H1 (cell line): ENCODE measurements around the gene PCP4L1. TPM values are rescaled to one million over a fixed set of nuclear protein-coding genes. Genes with fewer than 3 reads are reported as not detected.

Source experiments
- CTCF ChIA-PET: fragments of 300-600 bp; sonication (Branson Sonifier 250); formaldehyde crosslinking; loops from one replicate; lab custom pipeline; 2021; ENCODE audit not compliant: partially characterized antibody; lab: Charles Lee
- POLR2A ChIA-PET: fragments of 300-600 bp; sonication (Branson Sonifier 250); formaldehyde crosslinking; loops from one replicate; lab custom pipeline; 2021; ENCODE audit warnings: inconsistent platforms; ENCODE audit not compliant: partially characterized antibody; lab: Charles Lee
- DNase-seq, 2 experiments: peaks; one replicate each; pipeline versions ENCODE4 v3.0.0 to v3.0.0-alpha.2; 2010 to 2022; ENCODE audit warnings: low spot score in 2 of 2, low read depth in 1 of 2, mixed read lengths in 1 of 2
- FAIRE-seq: peaks from 2 replicates; lab custom pipeline; 2011; peaks lifted over from hg19 to GRCh38; lab: Jason Lieb, UNC
- H2AFZ ChIP-seq: 2 replicates; pipeline ENCODE4 v1.8.1; 2012; ENCODE audit warnings: low read length, inconsistent platforms
- H2AK5ac ChIP-seq: 2 replicates; pipeline ENCODE4 v1.6.1; 2013; ENCODE audit warnings: low read depth, low read length
- H2BK120ac ChIP-seq: replicated peaks from 2 replicates; pipeline ENCODE3; 2013; ENCODE audit warnings: low read depth, low read length, inconsistent platforms
- H2BK12ac ChIP-seq: 2 replicates; pipeline ENCODE4 v1.6.1; 2013; ENCODE audit warnings: low read depth, low read length
- H2BK15ac ChIP-seq: 2 replicates; pipeline ENCODE4 v1.6.1; 2013; ENCODE audit warnings: low read length
- H2BK20ac ChIP-seq: 2 replicates; pipeline ENCODE4 v1.6.1; 2013; ENCODE audit warnings: low read length
- H2BK5ac ChIP-seq: 2 replicates; pipeline ENCODE4 v1.6.1; 2013; ENCODE audit warnings: low read depth, low read length
- H3K14ac ChIP-seq: 2 replicates; pipeline ENCODE4 v1.6.1; 2013; ENCODE audit warnings: inconsistent platforms; ENCODE audit not compliant: insufficient read length
- H3K18ac ChIP-seq: 2 replicates; pipeline ENCODE4 v1.6.1; 2013; ENCODE audit warnings: low read length; ENCODE audit errors: extremely low read depth
- H3K23ac ChIP-seq: 2 replicates; pipeline ENCODE4 v1.6.1; 2013; ENCODE audit warnings: inconsistent platforms; ENCODE audit not compliant: insufficient read length
- H3K23me2 ChIP-seq: 2 replicates; pipeline ENCODE4 v1.6.1; 2013; ENCODE audit warnings: low read depth, low read length
- H3K27ac ChIP-seq: 2 replicates; pipeline ENCODE4 v1.6.1; 2011; ENCODE audit warnings: low read depth, low read length, inconsistent platforms
- H3K27me3 ChIP-seq, 4 experiments: replicated peaks in 1 of 4; 1 replicate in 1 of 4; 2 replicates in 3 of 4; pipeline versions ENCODE4 v1.6.1 to v1.8.1; 2011 to 2013; ENCODE audit warnings: low read length in 3 of 4, mild to moderate bottlenecking in 3 of 4, inconsistent platforms in 2 of 4, mixed read lengths in 2 of 4, moderate library complexity in 1 of 4; ENCODE audit not compliant: control insufficient read depth in 3 of 4, insufficient read depth in 3 of 4; ENCODE audit errors: extremely low read depth in 1 of 4
- H3K36me3 ChIP-seq, 4 experiments: 2 replicates each; pipeline versions ENCODE4 v1.6.1 to v1.8.1; 2011 to 2013; ENCODE audit warnings: mild to moderate bottlenecking in 4 of 4, low read length in 3 of 4, moderate library complexity in 2 of 4, control low read depth in 1 of 4, inconsistent platforms in 1 of 4; ENCODE audit not compliant: insufficient read depth in 4 of 4, control insufficient read depth in 2 of 4
- H3K4ac ChIP-seq: replicated peaks from 2 replicates; pipeline ENCODE3; 2013; ENCODE audit warnings: low read length, low read depth, mixed read lengths, inconsistent platforms; ENCODE audit not compliant: insufficient read length
- H3K4me1 ChIP-seq, 4 experiments: replicated peaks in 1 of 4; 1 replicate in 1 of 4; 2 replicates in 3 of 4; pipeline versions ENCODE4 v1.6.1 to v1.8.1; 2011 to 2013; ENCODE audit warnings: low read length in 3 of 4, inconsistent platforms in 2 of 4, mixed read lengths in 1 of 4; ENCODE audit not compliant: insufficient read depth in 4 of 4, control insufficient read depth in 3 of 4
- H3K4me2 ChIP-seq, 2 experiments: 2 replicates each; pipeline versions ENCODE4 v1.6.1 to v1.8.1; 2011 to 2013; ENCODE audit warnings: low read depth in 2 of 2, low read length in 2 of 2, control low read depth in 1 of 2, inconsistent platforms in 1 of 2, mild to moderate bottlenecking in 1 of 2; ENCODE audit not compliant: insufficient read depth in 1 of 2
- H3K4me3 ChIP-seq, 4 experiments: fragments of 200-600, 300-600 bp in 1 of 4; sonication (generic), shearing (Covaris generic), sonication (Bioruptor Twin) in 1 of 4; 2 replicates each; pipeline versions ENCODE4 v1.5.1 to v1.8.1; 2011 to 2016; ENCODE audit warnings: low read length in 4 of 4, low read depth in 3 of 4, control low read depth in 2 of 4, inconsistent platforms in 2 of 4, mild to moderate bottlenecking in 2 of 4, mixed read lengths in 1 of 4, moderate library complexity in 1 of 4; ENCODE audit not compliant: insufficient read depth in 2 of 4; ENCODE audit errors: extremely low read depth in 1 of 4
- H3K56ac ChIP-seq: replicated peaks from 2 replicates; pipeline ENCODE3; 2013; ENCODE audit warnings: low read depth, mild to moderate bottlenecking, mixed read lengths, low read length, inconsistent platforms; ENCODE audit not compliant: insufficient read length
- H3K79me1 ChIP-seq: 2 replicates; pipeline ENCODE4 v1.6.1; 2013; ENCODE audit warnings: low read depth, low read length, control low read depth
- H3K79me2 ChIP-seq, 2 experiments: 2 replicates each; pipeline versions ENCODE4 v1.6.1 to v1.8.1; 2012 to 2013; ENCODE audit warnings: low read length in 2 of 2, mild to moderate bottlenecking in 2 of 2, inconsistent platforms in 1 of 2; ENCODE audit not compliant: insufficient read depth in 2 of 2, control insufficient read depth in 1 of 2
- H3K9ac ChIP-seq, 4 experiments: replicated peaks in 1 of 4; 1 replicate in 1 of 4; 2 replicates in 3 of 4; pipeline versions ENCODE4 v1.6.1 to v1.8.1; 2011 to 2013; ENCODE audit warnings: low read depth in 3 of 4, low read length in 3 of 4, control low read depth in 2 of 4, mild to moderate bottlenecking in 2 of 4, moderate library complexity in 2 of 4, inconsistent platforms in 1 of 4; ENCODE audit errors: extremely low read depth in 1 of 4
- H3K9me3 ChIP-seq, 2 experiments: 2 replicates each; pipeline versions ENCODE4 v1.6.1 to v1.8.1; 2012 to 2013; ENCODE audit warnings: mild to moderate bottlenecking in 2 of 2, moderate library complexity in 2 of 2, control low read depth in 1 of 2, inconsistent platforms in 1 of 2, low read depth in 1 of 2, low read length in 1 of 2, mixed read lengths in 1 of 2; ENCODE audit not compliant: insufficient read depth in 2 of 2
- H4K20me1 ChIP-seq, 2 experiments: replicated peaks in 1 of 2; 2 replicates each; pipeline versions ENCODE3 to v1.8.1; 2011 to 2013; ENCODE audit warnings: inconsistent platforms in 2 of 2, low read length in 2 of 2, mild to moderate bottlenecking in 1 of 2; ENCODE audit not compliant: insufficient read depth in 2 of 2, control insufficient read depth in 1 of 2
- H4K5ac ChIP-seq: 2 replicates; pipeline ENCODE4 v1.6.1; 2013; ENCODE audit warnings: low read length, low read depth, mixed read lengths, inconsistent platforms; ENCODE audit not compliant: insufficient read length
- H4K8ac ChIP-seq: 2 replicates; pipeline ENCODE4 v1.8.0; 2013; ENCODE audit warnings: mild to moderate bottlenecking, moderate library complexity, low read length, inconsistent platforms; ENCODE audit not compliant: insufficient read depth; ENCODE audit errors: extremely low read depth
- H4K91ac ChIP-seq: replicated peaks from 2 replicates; pipeline ENCODE3; 2013; ENCODE audit warnings: low read length, mixed read lengths, inconsistent platforms; ENCODE audit not compliant: insufficient read length
- ASH2L ChIP-seq: fragments of 200-600, 300-600 bp; sonication (generic); IDR thresholded peaks from one replicate; pipeline ENCODE4 v1.7.1; 2017; ENCODE audit warnings: low read length
- BCL11A ChIP-seq, 2 experiments: IDR thresholded peaks; one replicate each; pipeline ENCODE4 v1.6.1; 2011; ENCODE audit warnings: low read depth in 2 of 2, low read length in 2 of 2, mild to moderate bottlenecking in 2 of 2
- EGR1 ChIP-seq: IDR thresholded peaks from 2 replicates; pipeline ENCODE4 v1.6.1; 2011; ENCODE audit warnings: low read depth, low read length, borderline replicate concordance
- JUN ChIP-seq: IDR thresholded peaks from 2 replicates; pipeline ENCODE4 v1.6.1; 2011; ENCODE audit warnings: low read depth, mild to moderate bottlenecking, improper control_type of control experiment, low read length
- KDM1A ChIP-seq: fragments of 200-600, 300-600 bp; sonication (generic); IDR thresholded peaks from 2 replicates; pipeline ENCODE4 v1.7.1; 2016; ENCODE audit warnings: mild to moderate bottlenecking, low read length, borderline replicate concordance
- MAFK ChIP-seq: IDR thresholded peaks from 2 replicates; pipeline ENCODE4 v1.6.1; 2012; ENCODE audit warnings: low read depth, mild to moderate bottlenecking, improper control_type of control experiment, low read length
- POU5F1 ChIP-seq: IDR thresholded peaks from 2 replicates; pipeline ENCODE4 v1.6.1; 2011; ENCODE audit warnings: low read depth, mild to moderate bottlenecking, low read length, moderate library complexity
- RFX5 ChIP-seq: IDR thresholded peaks from 2 replicates; pipeline ENCODE4 v1.6.1; 2011; ENCODE audit warnings: low read depth, low read length, improper control_type of control experiment, borderline replicate concordance
- RXRA ChIP-seq: IDR thresholded peaks from 2 replicates; pipeline ENCODE4 v1.6.1; 2011; ENCODE audit warnings: low read depth, mild to moderate bottlenecking, low read length, moderate library complexity; ENCODE audit not compliant: insufficient read depth
- SIRT6 ChIP-seq: IDR thresholded peaks from one replicate; pipeline ENCODE4 v1.7.1; 2012; ENCODE audit warnings: low read length, inconsistent platforms
- WGBS, 2 experiments: shearing (Covaris generic) in 1 of 2; methylation state at CpG; one replicate each; pipeline versions ENCODE4 v1.1.6 to v1.1.7; 2013 to 2015; ENCODE audit warnings: low lambda C conversion rate in 2 of 2, mixed read lengths in 2 of 2, inconsistent platforms in 1 of 2, low coverage in 1 of 2, missing lambda C conversion rate in 1 of 2; ENCODE audit not compliant: insufficient replicate concordance in 2 of 2, insufficient coverage in 1 of 2, insufficient read length in 1 of 2; ENCODE audit errors: extremely low coverage in 1 of 2, missing lambda C conversion rate in 1 of 2; 5-methylcytosine and 5-hydroxymethylcytosine counted together
- polyA plus RNA-seq, 7 experiments: library from polyadenylated mRNA; depleted of rRNA in 3 of 7; stranded (reverse) in 5 of 7; unstranded in 2 of 7; fragments of >200 nt in 5 of 7; fragments of 200-250 nt in 2 of 7; gene quantifications; 1 replicate in 5 of 7; 2 replicates in 1 of 7; 4 replicates in 1 of 7; pipeline versions ENCODE4 v1.2.1 to v1.2.3, GENCODE V29; 2011 to 2013; ENCODE audit warnings: missing spikeins in 2 of 7, mixed read lengths in 2 of 7
- total RNA-seq: library from RNA; stranded (reverse); fragmentation: NEBNext Ultra II Directional; extraction: Animal tissue kit (Norgen Biotek cat#: 25700); gene quantifications from 2 replicates; pipeline ENCODE4 v1.2.1, GENCODE V29; 2021
- TF ChIP-seq, protein P1 (sequence below): IDR thresholded peaks from 2 replicates; pipeline ENCODE4 v1.6.1; 2011; ENCODE audit warnings: low read depth, mild to moderate bottlenecking, low read length; ENCODE audit not compliant: insufficient read depth

Gene PCP4L1
- total and polyA plus RNA-seq, 2 of the 8 experiments (the other 6 are each of a cell fraction or from before 2014, with no cell fraction given): 0.41 to 1.0 TPM

DNA sequence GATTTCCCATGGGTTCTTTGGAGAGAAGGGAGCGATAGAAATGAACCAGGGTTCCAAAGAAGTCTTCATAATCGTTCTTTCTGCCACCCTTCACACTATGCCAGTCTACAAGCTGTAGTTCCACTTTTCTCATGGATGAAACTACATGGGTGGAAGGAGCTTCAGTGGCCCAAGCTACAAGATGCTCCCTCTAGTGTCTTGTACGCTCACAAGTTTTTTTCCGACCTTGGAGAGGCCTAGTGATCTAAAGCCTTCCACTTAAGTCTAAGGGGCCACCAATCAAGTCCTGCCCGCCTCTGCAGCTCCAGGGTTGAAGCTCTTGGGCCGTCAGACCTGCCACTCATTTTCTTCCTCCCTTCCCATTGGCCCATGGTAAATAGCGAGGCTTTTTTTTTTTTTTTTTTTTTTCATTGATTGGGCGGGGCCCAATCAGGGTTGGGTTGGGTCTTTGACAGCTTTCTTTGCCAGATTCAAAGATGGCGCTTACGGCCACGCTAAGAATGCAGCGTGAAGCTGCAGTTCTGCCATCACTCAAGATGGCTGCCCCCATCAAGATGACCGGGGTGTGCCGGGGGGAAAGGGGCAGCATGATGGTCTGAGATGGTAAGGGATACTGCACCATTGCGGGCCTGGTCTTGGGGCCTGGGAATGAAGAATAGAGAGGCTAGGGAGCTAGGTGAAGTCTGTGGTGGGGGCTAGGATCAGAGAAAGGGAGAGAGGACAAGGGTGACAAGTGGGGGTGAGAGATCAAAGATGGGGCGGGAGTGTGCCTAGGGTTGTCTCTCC lies 32.8 kb upstream of the PCP4L1 start, which contains the start of gene TOMM40L:
Gene TOMM40L (plus strand): TSS at position 527 of the 786 bp plus-strand sequence. CDS start 430 bp downstream, outside the sequence.
- no peak within 1 kb of the TSS for H3K56ac ChIP-seq
- H3K4ac ChIP-seq: peak within 1 kb of the TSS; percentile 10
- 12% methylated on average over 14 of the region's 16 CpGs; no CpG with 5 or more reads in 1 of the 2 experiments for WGBS, 2 experiments
- H2BK120ac ChIP-seq: no peak within 1 kb of the TSS
- H3K23me2 ChIP-seq: peaks cover 8% of the 10 kb centered on the region
- H3K9ac ChIP-seq: peak within 1 kb of the TSS in 3 of 4 experiments; percentile 4 to 84 (median 41); a peak in 4 of 7 replicates
- H3K23ac ChIP-seq: no peak within 1 kb of the TSS
- H2AFZ ChIP-seq: peak within 1 kb of the TSS; percentile 83
- H3K14ac ChIP-seq: no peak within 1 kb of the TSS
- H3K4me2 ChIP-seq: peak within 1 kb of the TSS; percentile 87 to 94
- H3K4me1 ChIP-seq: peaks cover 2 to 6% (median 4%) of the 10 kb centered on the region in 4 experiments
- H2AK5ac ChIP-seq: no peak within 1 kb of the TSS
- ChIA-PET POLR2A (interaction anchor here (0.5 to 2.2 kb wide), 13 partner anchors 9 to 212 kb away, joined by 3 to 26 read pairs (median 4); partner anchors contain the start of genes NDUFS2 and PCP4L1), CTCF (interaction anchor here (0.6 to 23.7 kb wide), 25 partner anchors 9 to 202 kb away, joined by 3 to 427 read pairs (median 10); partner anchors contain the start of genes ADAMTS4, B4GALT3, FCER1G and NDUFS2)
- no peaks in the 10 kb centered on the region for H3K9me3 ChIP-seq
- peak within 1 kb of the TSS; percentile 87; the same call in 1 of the 2 replicates for H3K18ac ChIP-seq
- H3K27me3 ChIP-seq: 0 out of 7 replicates have a peak, but pooled peaks cover 0 to 2% (median 0%) of the 10 kb centered on the region in 4 experiments
- peak within 1 kb of the TSS; percentile 75 to 93 (median 83) for H3K4me3 ChIP-seq
- H4K91ac ChIP-seq: peak within 1 kb of the TSS; percentile 13
- peaks cover 0 to 10% (median 8%) of the 10 kb centered on the region in 4 experiments; a peak in 5 of 8 replicates for H3K36me3 ChIP-seq
- H4K20me1 ChIP-seq: no peaks in the 10 kb centered on the region
- no peaks in the 10 kb centered on the region for H3K79me2 ChIP-seq
- H3K27ac ChIP-seq: no peak within 1 kb of the TSS; the same call in 1 of the 2 replicates
- H2BK15ac ChIP-seq: peak within 1 kb of the TSS; percentile 95
- peak within 1 kb of the TSS; percentile 84; the same call in 1 of the 2 replicates for H4K8ac ChIP-seq
- peak within 1 kb of the TSS; percentile 66; the same call in 1 of the 2 replicates for H2BK5ac ChIP-seq
- DNase-seq (peak; percentile 86 to 96), FAIRE-seq (peak; percentile 57)
- peak within 1 kb of the TSS; percentile 23 for H4K5ac ChIP-seq
- no peaks in the 10 kb centered on the region for H3K79me1 ChIP-seq
- H2BK12ac ChIP-seq: peak within 1 kb of the TSS; percentile 60; the same call in 1 of the 2 replicates
- H2BK20ac ChIP-seq: 0 out of 2 replicates have a peak within 1 kb of the TSS, but pooled peaks have one; percentile 43
- TF ChIP-seq POU5F1 (no peak), RFX5 (no peak), EGR1 (no peak), MAFK (no peak), KDM1A (no peak), RXRA (no peak), BCL11A (IDR thresholded peaks at IDR 0.05; ENCODE audit: low read depth in 2 of 2, low read length in 2 of 2) (no peak), JUN (no peak), ASH2L (peak; percentile 60), SIRT6 (no peak)
- TF ChIP-seq, protein P1, sequence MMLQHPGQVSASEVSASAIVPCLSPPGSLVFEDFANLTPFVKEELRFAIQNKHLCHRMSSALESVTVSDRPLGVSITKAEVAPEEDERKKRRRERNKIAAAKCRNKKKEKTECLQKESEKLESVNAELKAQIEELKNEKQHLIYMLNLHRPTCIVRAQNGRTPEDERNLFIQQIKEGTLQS: no peak
